Measurements from ENCODE around the gene LRRC25. TPM values are rescaled to one million over a fixed set of nuclear protein-coding genes. Genes with fewer than 3 reads are reported as not detected.

LRRC25 gene
- total RNA-seq, 1 experiment from 2014 or later: not detected

- H3K4ac ChIP-seq (ENCODE audit: low read depth, low read length): no peak overlapping the region
- no peak overlapping the region for H3K9ac ChIP-seq (ENCODE audit: extremely low read depth, insufficient read length, low read length)
- H3T11ph ChIP-seq (ENCODE audit: low read length): no peak overlapping the region
- no CpG with 5 or more reads among the region's 60 CpGs for WGBS (ENCODE audit: extremely low coverage, insufficient read length, low lambda C conversion rate)
- no peaks in the 10 kb centered on the region; a peak in 1 of 5 replicates for H3K9me3 Mint-ChIP-seq
- no peaks in the 10 kb centered on the region for H3K79me2 ChIP-seq (ENCODE audit: insufficient read depth, low read length)
- H2BK15ac ChIP-seq (ENCODE audit: low read depth, low read length): no peak overlapping the region
- TF ChIP-seq CTCF (conservative IDR thresholded peaks at IDR 0.05): no peak
- no peak overlapping the region for H2BK5ac ChIP-seq (ENCODE audit: insufficient read length, low read length)
- H3K18ac ChIP-seq (ENCODE audit: insufficient read length, low read depth, low read length): no peak overlapping the region
- 0 out of 2 replicates have a peak, but pooled peaks cover under 1% of the 10 kb centered on the region for H3K4me1 ChIP-seq (ENCODE audit: insufficient read depth, low read length)
- H3K27ac ChIP-seq (ENCODE audit: insufficient read length, low read depth, low read length): no peak overlapping the region
- no peaks in the 10 kb centered on the region for H3K79me1 ChIP-seq (ENCODE audit: insufficient read depth, low read depth, low read length, poor library complexity, severe bottlenecking)
- H3K27me3 ChIP-seq (ENCODE audit: insufficient read depth, low read length): no peaks in the 10 kb centered on the region
- no peak overlapping the region for H3K27ac Mint-ChIP-seq
- no peak overlapping the region for H4K8ac ChIP-seq (replicated peaks; ENCODE audit: insufficient read length, low read depth, low read length)
- no peak overlapping the region for H2AFZ ChIP-seq (ENCODE audit: low read length)
- H2BK12ac ChIP-seq (ENCODE audit: insufficient read length, low read depth, low read length): no peak overlapping the region
- H3K9me3 ChIP-seq (ENCODE audit: control insufficient read depth, low read depth, low read length): no peaks in the 10 kb centered on the region
- no peak overlapping the region for H3K56ac ChIP-seq (ENCODE audit: insufficient read length, low read depth, low read length)
- H3K27me3 Mint-ChIP-seq (ENCODE audit: low read depth): peaks cover 2% of the 10 kb centered on the region
- H3K36me3 Mint-ChIP-seq (ENCODE audit: insufficient read depth in 1 of 3, low read depth in 3 of 3): peaks cover 2 to 21% (median 19%) of the 10 kb centered on the region in 3 experiments; a peak in 6 of 7 replicates
- no peak overlapping the region for H2AK5ac ChIP-seq (ENCODE audit: insufficient read length, low read length)
- H3K23me2 ChIP-seq (ENCODE audit: insufficient read length, low read depth, low read length, poor library complexity, severe bottlenecking): peaks cover 16% of the 10 kb centered on the region
- H2BK120ac ChIP-seq (ENCODE audit: low read depth, low read length, poor library complexity, severe bottlenecking): no peak overlapping the region
- no peak overlapping the region for H3K23ac ChIP-seq (ENCODE audit: insufficient read length, low read depth, low read length)
- peaks cover 22 to 30% of the 10 kb centered on the region in 2 experiments for H3K4me1 Mint-ChIP-seq
- no peak overlapping the region for H4K5ac ChIP-seq (ENCODE audit: insufficient read length, low read depth, low read length)
- H3K14ac ChIP-seq (ENCODE audit: insufficient read depth, low read length): no peak overlapping the region
- H3K4me3 Mint-ChIP-seq: peak overlapping the region; percentile 63 to 73
- no peak overlapping the region for H2BK20ac ChIP-seq (ENCODE audit: low read depth, low read length, poor library complexity, severe bottlenecking)
- no peak overlapping the region for H4K91ac ChIP-seq (ENCODE audit: insufficient read length, low read depth, low read length)
- no peak overlapping the region for H3K4me2 ChIP-seq (ENCODE audit: insufficient read depth, insufficient read length, low read length)
- peak; percentile 89 for DNase-seq
- H4K20me1 ChIP-seq (ENCODE audit: control insufficient read depth, insufficient read depth, insufficient read length): peaks cover 3% of the 10 kb centered on the region
Observed at GRCh38 chr19:18433735-18434398, 36.4 kb upstream of the LRRC25 start.
